Panc1 (cell line): ENCODE results near the gene TPRN. TPM values are rescaled to one million over a fixed set of nuclear protein-coding genes. Genes with fewer than 3 reads are reported as not detected.

Source experiments
- ATAC-seq: fragments of 200-7000 bp; cut with Tn5 transposase; 2 replicates; pipeline ENCODE4 v1.9.1; 2020; ENCODE audit warnings: mild to moderate bottlenecking, moderate library complexity
- BruUV-seq: library from RNA; stranded (reverse); fragments of 400-500 nt; replicated peaks from 2 replicates; lab custom pipeline; 2021; lab: Mats Ljungman, UMichigan
- CTCF ChIA-PET: fragments of 300-600 bp; sonication (Branson Sonifier 250); formaldehyde crosslinking; loops from one replicate; lab custom pipeline; 2022; ENCODE audit warnings: antibody characterized with exemption; lab: Charles Lee
- POLR2A ChIA-PET: fragments of 300-600 bp; sonication (Branson Sonifier 250); formaldehyde crosslinking; loops from one replicate; lab custom pipeline; 2022; ENCODE audit warnings: antibody characterized with exemption; lab: Charles Lee
- DNase-seq: peaks from one replicate; pipeline ENCODE4 v3.0.0-alpha.2; 2010; ENCODE audit warnings: low read depth, low spot score
- H3K27ac ChIP-seq: 2 replicates; pipeline ENCODE4 v1.5.1; 2011; ENCODE audit warnings: mild to moderate bottlenecking, low read length, inconsistent platforms
- H3K27me3 ChIP-seq: fragments of 200-500 bp; sonication (Bioruptor generic); 2 replicates; pipeline ENCODE4 v1.6.0; 2014; ENCODE audit warnings: low read length, inconsistent platforms; ENCODE audit not compliant: control insufficient read depth, insufficient read depth
- H3K36me3 ChIP-seq: fragments of 200-500 bp; sonication (Bioruptor generic); 2 replicates; pipeline ENCODE4 v1.5.1; 2014; ENCODE audit warnings: inconsistent platforms, mild to moderate bottlenecking, low read length, moderate library complexity; ENCODE audit not compliant: control insufficient read depth, insufficient read depth
- H3K4me1 ChIP-seq: 2 replicates; pipeline ENCODE4 v1.5.1; 2011; ENCODE audit warnings: inconsistent platforms, mild to moderate bottlenecking, low read length, moderate library complexity; ENCODE audit not compliant: control insufficient read depth, insufficient read depth
- H3K4me3 ChIP-seq, 2 experiments: 2 replicates each; pipeline ENCODE4 v1.5.1; 2011 to 2012; ENCODE audit warnings: low read depth in 2 of 2, low read length in 2 of 2, mild to moderate bottlenecking in 2 of 2, inconsistent platforms in 1 of 2, moderate library complexity in 1 of 2
- H3K9me3 ChIP-seq: fragments of 200-500 bp; sonication (Bioruptor generic); 2 replicates; pipeline ENCODE4 v1.5.1; 2014; ENCODE audit warnings: low read depth, mild to moderate bottlenecking, inconsistent platforms, low read length, moderate library complexity; ENCODE audit not compliant: control insufficient read depth, insufficient read depth
- POLR2AphosphoS5 ChIP-seq: IDR thresholded peaks from 2 replicates; pipeline ENCODE4 v1.6.1; 2012; ENCODE audit warnings: mild to moderate bottlenecking, low read depth, low read length, moderate library complexity
- SIN3A ChIP-seq: IDR thresholded peaks from 2 replicates; pipeline ENCODE4 v1.6.1; 2012; ENCODE audit warnings: low read depth, mild to moderate bottlenecking, low read length, moderate library complexity, borderline replicate concordance; ENCODE audit not compliant: insufficient read depth
- TCF7L2 ChIP-seq: IDR thresholded peaks from 2 replicates; pipeline ENCODE4 v1.6.1; 2011; ENCODE audit warnings: mild to moderate bottlenecking, low read depth, low read length, inconsistent platforms
- in situ Hi-C: cut with HindIII; loops from 2 replicates; pipeline ENCODE4 v1.10.0; 2016; ENCODE audit warnings: low sequenced_read_pairs, low pct_unique_long_range_greater_than_20kb
- intact Hi-C: fragments of 100-400 bp; cut with micrococcal nuclease; formaldehyde crosslinking; loops from one replicate; pipeline ENCODE4 v1.10.0; 2022; ENCODE audit not compliant: unreplicated experiment
- total RNA-seq: library from RNA; stranded (reverse); gene quantifications from one replicate; pipeline ENCODE4 v1.2.1, GENCODE V29; 2021; ENCODE audit not compliant: unreplicated experiment
- TF ChIP-seq, protein P1 (sequence below), 2 experiments: IDR thresholded peaks; 2 replicates each; pipeline ENCODE4 v1.6.1; 2011 to 2012; ENCODE audit warnings: low read depth in 2 of 2, control low read depth in 1 of 2, low read length in 1 of 2, mild to moderate bottlenecking in 1 of 2, moderate library complexity in 1 of 2; ENCODE audit not compliant: insufficient read depth in 1 of 2
- TF ChIP-seq, protein P2 (sequence below): fragments of 450-650 bp; IDR thresholded peaks from 2 replicates; pipeline ENCODE4 v1.5.1; 2017; ENCODE audit warnings: mild to moderate bottlenecking

The TPRN gene
- total RNA-seq, 1 experiment from 2014 or later = 21.7 TPM

DNA sequence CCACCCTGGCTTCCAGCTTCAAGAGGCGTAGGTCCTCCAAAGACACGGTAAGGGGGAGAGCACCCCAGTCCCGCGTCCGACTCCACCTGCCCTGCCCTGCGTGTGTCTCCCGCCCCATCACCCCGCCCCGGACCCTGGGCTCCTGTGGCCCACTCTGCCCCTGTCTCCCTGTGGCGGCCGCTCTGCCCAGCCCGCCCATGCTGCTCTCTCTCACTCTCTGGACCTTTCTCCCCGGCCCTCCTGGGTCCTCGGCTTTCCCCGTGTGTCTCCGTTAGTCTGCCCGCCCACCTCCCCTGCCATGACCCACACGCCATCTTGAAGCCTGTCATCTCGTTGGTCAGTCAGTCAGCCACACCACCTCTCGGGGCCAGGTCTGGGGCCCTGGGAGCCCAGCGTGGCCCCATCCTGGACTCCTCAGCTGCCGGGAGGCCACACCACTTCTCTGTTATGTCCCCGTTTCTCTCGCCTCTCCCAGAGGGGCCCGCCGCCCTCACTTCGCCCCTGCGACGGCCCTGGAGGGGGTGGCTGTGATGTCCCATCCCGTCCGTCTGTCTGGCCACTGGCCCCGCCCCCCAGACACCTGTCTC, 35.2 kb downstream of the TPRN start:
- H3K27ac ChIP-seq = no peak overlapping the region
- intact Hi-C loops = no loop called here
- TF ChIP-seq TCF7L2 (no peak), POLR2AphosphoS5 (no peak), SIN3A (no peak)
- TF ChIP-seq, protein P1, sequence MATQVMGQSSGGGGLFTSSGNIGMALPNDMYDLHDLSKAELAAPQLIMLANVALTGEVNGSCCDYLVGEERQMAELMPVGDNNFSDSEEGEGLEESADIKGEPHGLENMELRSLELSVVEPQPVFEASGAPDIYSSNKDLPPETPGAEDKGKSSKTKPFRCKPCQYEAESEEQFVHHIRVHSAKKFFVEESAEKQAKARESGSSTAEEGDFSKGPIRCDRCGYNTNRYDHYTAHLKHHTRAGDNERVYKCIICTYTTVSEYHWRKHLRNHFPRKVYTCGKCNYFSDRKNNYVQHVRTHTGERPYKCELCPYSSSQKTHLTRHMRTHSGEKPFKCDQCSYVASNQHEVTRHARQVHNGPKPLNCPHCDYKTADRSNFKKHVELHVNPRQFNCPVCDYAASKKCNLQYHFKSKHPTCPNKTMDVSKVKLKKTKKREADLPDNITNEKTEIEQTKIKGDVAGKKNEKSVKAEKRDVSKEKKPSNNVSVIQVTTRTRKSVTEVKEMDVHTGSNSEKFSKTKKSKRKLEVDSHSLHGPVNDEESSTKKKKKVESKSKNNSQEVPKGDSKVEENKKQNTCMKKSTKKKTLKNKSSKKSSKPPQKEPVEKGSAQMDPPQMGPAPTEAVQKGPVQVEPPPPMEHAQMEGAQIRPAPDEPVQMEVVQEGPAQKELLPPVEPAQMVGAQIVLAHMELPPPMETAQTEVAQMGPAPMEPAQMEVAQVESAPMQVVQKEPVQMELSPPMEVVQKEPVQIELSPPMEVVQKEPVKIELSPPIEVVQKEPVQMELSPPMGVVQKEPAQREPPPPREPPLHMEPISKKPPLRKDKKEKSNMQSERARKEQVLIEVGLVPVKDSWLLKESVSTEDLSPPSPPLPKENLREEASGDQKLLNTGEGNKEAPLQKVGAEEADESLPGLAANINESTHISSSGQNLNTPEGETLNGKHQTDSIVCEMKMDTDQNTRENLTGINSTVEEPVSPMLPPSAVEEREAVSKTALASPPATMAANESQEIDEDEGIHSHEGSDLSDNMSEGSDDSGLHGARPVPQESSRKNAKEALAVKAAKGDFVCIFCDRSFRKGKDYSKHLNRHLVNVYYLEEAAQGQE (IDR thresholded peaks at IDR 0.05; ENCODE audit: insufficient read depth in 1 of 2, low read depth in 2 of 2, low read length in 1 of 2) = no peak
- TF ChIP-seq, protein P2, sequence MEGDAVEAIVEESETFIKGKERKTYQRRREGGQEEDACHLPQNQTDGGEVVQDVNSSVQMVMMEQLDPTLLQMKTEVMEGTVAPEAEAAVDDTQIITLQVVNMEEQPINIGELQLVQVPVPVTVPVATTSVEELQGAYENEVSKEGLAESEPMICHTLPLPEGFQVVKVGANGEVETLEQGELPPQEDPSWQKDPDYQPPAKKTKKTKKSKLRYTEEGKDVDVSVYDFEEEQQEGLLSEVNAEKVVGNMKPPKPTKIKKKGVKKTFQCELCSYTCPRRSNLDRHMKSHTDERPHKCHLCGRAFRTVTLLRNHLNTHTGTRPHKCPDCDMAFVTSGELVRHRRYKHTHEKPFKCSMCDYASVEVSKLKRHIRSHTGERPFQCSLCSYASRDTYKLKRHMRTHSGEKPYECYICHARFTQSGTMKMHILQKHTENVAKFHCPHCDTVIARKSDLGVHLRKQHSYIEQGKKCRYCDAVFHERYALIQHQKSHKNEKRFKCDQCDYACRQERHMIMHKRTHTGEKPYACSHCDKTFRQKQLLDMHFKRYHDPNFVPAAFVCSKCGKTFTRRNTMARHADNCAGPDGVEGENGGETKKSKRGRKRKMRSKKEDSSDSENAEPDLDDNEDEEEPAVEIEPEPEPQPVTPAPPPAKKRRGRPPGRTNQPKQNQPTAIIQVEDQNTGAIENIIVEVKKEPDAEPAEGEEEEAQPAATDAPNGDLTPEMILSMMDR = no peak
- H3K4me3 ChIP-seq = no peak overlapping the region
- ATAC-seq (no peak), DNase-seq (no peak)
- in situ Hi-C loops = no loop called here
- no peaks in the 10 kb centered on the region for H3K27me3 ChIP-seq
- ChIA-PET POLR2A (no interaction called here), CTCF (no interaction called here)
- H3K36me3 ChIP-seq = no peaks in the 10 kb centered on the region
- H3K4me1 ChIP-seq = peaks cover 4% of the 10 kb centered on the region
- BruUV-seq = no TSS peak
- no peaks in the 10 kb centered on the region for H3K9me3 ChIP-seq

DNA sequence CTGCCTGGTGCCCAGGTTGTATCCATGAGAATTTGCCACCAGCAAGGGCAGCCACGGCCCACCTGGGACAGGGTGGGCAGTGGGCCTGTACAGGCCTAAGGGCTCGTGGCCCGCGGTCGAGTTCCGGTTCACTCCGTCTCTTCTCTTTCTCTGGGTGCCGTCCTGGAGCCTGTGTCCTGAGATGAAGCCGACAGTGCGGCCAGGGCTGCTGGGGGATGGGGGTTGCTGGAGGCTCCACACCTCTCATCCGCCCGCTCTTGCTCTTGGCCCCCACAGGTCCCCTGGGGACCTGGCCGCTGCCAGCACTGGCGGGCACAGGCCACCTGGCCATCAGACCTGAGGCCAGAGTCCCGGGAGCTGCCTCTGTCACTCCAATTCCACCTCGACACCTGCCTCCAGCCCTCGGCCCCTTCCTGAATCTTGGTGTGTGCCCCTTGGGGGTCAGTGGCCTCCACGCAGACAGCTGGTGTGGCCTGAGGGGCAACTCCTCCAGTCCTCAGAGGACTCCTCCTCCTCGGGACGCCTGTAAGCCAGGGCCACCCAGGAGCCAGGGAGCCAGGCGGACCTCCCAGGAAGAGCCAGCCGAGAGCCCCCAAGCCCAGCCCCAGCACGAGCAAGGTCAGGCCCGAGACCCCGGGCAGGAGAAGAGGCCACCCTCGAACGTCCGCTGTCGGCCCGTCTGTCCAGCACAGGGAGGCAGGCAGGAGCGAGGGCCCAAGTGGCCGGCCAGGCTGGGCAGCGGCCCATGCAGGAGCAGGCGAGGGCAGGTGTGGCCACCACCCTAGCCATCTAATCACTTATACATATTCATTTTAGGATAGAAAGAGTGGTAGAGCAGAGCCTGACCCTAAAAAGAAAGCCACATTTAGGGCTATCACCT, 35.9 kb downstream of the TPRN start:
- BruUV-seq = no TSS peak
- H3K4me3 ChIP-seq = no peak overlapping the region
- ChIA-PET CTCF (no interaction called here), POLR2A (no interaction called here)
- TF ChIP-seq TCF7L2 (no peak), POLR2AphosphoS5 (no peak), SIN3A (no peak)
- TF ChIP-seq, protein P2 = no peak
- TF ChIP-seq, protein P1 (IDR thresholded peaks at IDR 0.05; ENCODE audit: insufficient read depth in 1 of 2, low read depth in 2 of 2, low read length in 1 of 2) = no peak
- DNase-seq = no peak
- no peak overlapping the region for H3K27ac ChIP-seq
- in situ Hi-C loops (no loop called here), intact Hi-C loops (no loop called here)
- H3K9me3 ChIP-seq = no peaks in the 10 kb centered on the region
- 0 out of 2 replicates have a peak, but pooled peaks cover 1% of the 10 kb centered on the region for H3K4me1 ChIP-seq
- no peak for ATAC-seq
- no peaks in the 10 kb centered on the region for H3K27me3 ChIP-seq
- no peaks in the 10 kb centered on the region for H3K36me3 ChIP-seq
